ENCODE measurements around the gene TCF12.

The TCF12 gene

GRCh38 chr15:57112178-57112577 lies 193.7 kb downstream of the TCF12 start:
- H3K4me3 ChIP-seq (ENCODE audit: low read depth, low read length): no peak overlapping the region
- H3K4me1 ChIP-seq (ENCODE audit: control insufficient read depth, insufficient read depth, low read length): peaks cover 5% of the 10 kb centered on the region
- H3K9ac ChIP-seq (ENCODE audit: low read depth, low read length): no peak overlapping the region
- H3K9me3 ChIP-seq (ENCODE audit: control insufficient read depth, insufficient read depth, low read length): no peaks in the 10 kb centered on the region
- no peaks in the 10 kb centered on the region for H3K36me3 ChIP-seq (ENCODE audit: control insufficient read depth, insufficient read depth, low read length)
- H3K27me3 ChIP-seq (ENCODE audit: control insufficient read depth, insufficient read depth, low read length): no peaks in the 10 kb centered on the region

- Histone ChIP-seq H3K27me3 (ENCODE audit: control insufficient read depth, insufficient read depth, low read length) (no peaks in the 10 kb centered on the region), H3K36me3 (ENCODE audit: control insufficient read depth, insufficient read depth, low read length) (no peaks in the 10 kb centered on the region), H3K9ac (ENCODE audit: low read depth, low read length) (no peak overlapping the region)
Observed at GRCh38 chr15:57114070-57114469, 195.6 kb downstream of the TCF12 start.

GRCh38 chr15:57118013-57118799 lies 199.8 kb downstream of the TCF12 start:
- H3K27me3 ChIP-seq (ENCODE audit: control insufficient read depth, insufficient read depth, low read length): no peaks in the 10 kb centered on the region
- H3K9me3 ChIP-seq (ENCODE audit: control insufficient read depth, insufficient read depth, low read length): no peaks in the 10 kb centered on the region
- no peaks in the 10 kb centered on the region for H3K36me3 ChIP-seq (ENCODE audit: control insufficient read depth, insufficient read depth, low read length)
- peaks cover 16% of the 10 kb centered on the region for H3K4me1 ChIP-seq (ENCODE audit: control insufficient read depth, insufficient read depth, low read length)
- no peak overlapping the region for H3K9ac ChIP-seq (ENCODE audit: low read depth, low read length)
- no peak overlapping the region for H3K4me3 ChIP-seq (ENCODE audit: low read depth, low read length)

More at GRCh38 chr15:57114070-57114469, 195.6 kb downstream of the TCF12 start:
- Histone ChIP-seq H3K4me1 (ENCODE audit: control insufficient read depth, insufficient read depth, low read length) (peaks cover 5% of the 10 kb centered on the region), H3K4me3 (ENCODE audit: low read depth, low read length) (no peak overlapping the region), H3K9me3 (ENCODE audit: control insufficient read depth, insufficient read depth, low read length) (no peaks in the 10 kb centered on the region)

- Histone ChIP-seq H3K4me1 (ENCODE audit: control insufficient read depth, insufficient read depth, low read length) (peaks cover 16% of the 10 kb centered on the region), H3K36me3 (ENCODE audit: control insufficient read depth, insufficient read depth, low read length) (no peaks in the 10 kb centered on the region), H3K27me3 (ENCODE audit: control insufficient read depth, insufficient read depth, low read length) (no peaks in the 10 kb centered on the region), H3K9me3 (ENCODE audit: control insufficient read depth, insufficient read depth, low read length) (no peaks in the 10 kb centered on the region), H3K4me3 (ENCODE audit: low read depth, low read length) (no peak overlapping the region), H3K9ac (ENCODE audit: low read depth, low read length) (no peak overlapping the region)
Observed at GRCh38 chr15:57122080-57122840, 203.8 kb downstream of the TCF12 start.

GRCh38 chr15:57124036-57124435 lies 205.6 kb downstream of the TCF12 start:
- H3K4me1 ChIP-seq (ENCODE audit: control insufficient read depth, insufficient read depth, low read length): peaks cover 16% of the 10 kb centered on the region
- H3K36me3 ChIP-seq (ENCODE audit: control insufficient read depth, insufficient read depth, low read length): no peaks in the 10 kb centered on the region
- no peaks in the 10 kb centered on the region for H3K9me3 ChIP-seq (ENCODE audit: control insufficient read depth, insufficient read depth, low read length)
- H3K27me3 ChIP-seq (ENCODE audit: control insufficient read depth, insufficient read depth, low read length): no peaks in the 10 kb centered on the region
- H3K4me3 ChIP-seq (ENCODE audit: low read depth, low read length): no peak overlapping the region
- H3K9ac ChIP-seq (ENCODE audit: low read depth, low read length): no peak overlapping the region

- peaks cover 17% of the 10 kb centered on the region for H3K4me1 ChIP-seq (ENCODE audit: control insufficient read depth, insufficient read depth, low read length)
- H3K4me3 ChIP-seq (ENCODE audit: low read depth, low read length): no peak overlapping the region
- H3K9me3 ChIP-seq (ENCODE audit: control insufficient read depth, insufficient read depth, low read length): no peaks in the 10 kb centered on the region
- no peak overlapping the region for H3K9ac ChIP-seq (ENCODE audit: low read depth, low read length)
- no peaks in the 10 kb centered on the region for H3K27me3 ChIP-seq (ENCODE audit: control insufficient read depth, insufficient read depth, low read length)
- no peaks in the 10 kb centered on the region for H3K36me3 ChIP-seq (ENCODE audit: control insufficient read depth, insufficient read depth, low read length)
Observed at GRCh38 chr15:57129064-57129463, 210.6 kb downstream of the TCF12 start.

- Histone ChIP-seq H3K9ac (ENCODE audit: low read depth, low read length) (no peak overlapping the region), H3K4me1 (ENCODE audit: control insufficient read depth, insufficient read depth, low read length) (peaks cover 28% of the 10 kb centered on the region), H3K36me3 (ENCODE audit: control insufficient read depth, insufficient read depth, low read length) (no peaks in the 10 kb centered on the region), H3K4me3 (ENCODE audit: low read depth, low read length) (no peak overlapping the region), H3K27me3 (ENCODE audit: control insufficient read depth, insufficient read depth, low read length) (no peaks in the 10 kb centered on the region), H3K9me3 (ENCODE audit: control insufficient read depth, insufficient read depth, low read length) (no peaks in the 10 kb centered on the region)
Observed at GRCh38 chr15:57130956-57131355, 212.5 kb downstream of the TCF12 start.

- H3K9ac ChIP-seq (ENCODE audit: low read depth, low read length): no peak overlapping the region
- H3K27me3 ChIP-seq (ENCODE audit: control insufficient read depth, insufficient read depth, low read length): no peaks in the 10 kb centered on the region
- peaks cover 28% of the 10 kb centered on the region for H3K4me1 ChIP-seq (ENCODE audit: control insufficient read depth, insufficient read depth, low read length)
- no peak overlapping the region for H3K4me3 ChIP-seq (ENCODE audit: low read depth, low read length)
- no peaks in the 10 kb centered on the region for H3K9me3 ChIP-seq (ENCODE audit: control insufficient read depth, insufficient read depth, low read length)
- no peaks in the 10 kb centered on the region for H3K36me3 ChIP-seq (ENCODE audit: control insufficient read depth, insufficient read depth, low read length)
Observed at GRCh38 chr15:57133127-57133968, 214.9 kb downstream of the TCF12 start.

GRCh38 chr15:57134071-57134605 lies 215.7 kb downstream of the TCF12 start:
- Histone ChIP-seq H3K9me3 (ENCODE audit: control insufficient read depth, insufficient read depth, low read length) (no peaks in the 10 kb centered on the region), H3K9ac (ENCODE audit: low read depth, low read length) (no peak overlapping the region), H3K4me3 (ENCODE audit: low read depth, low read length) (no peak overlapping the region), H3K4me1 (ENCODE audit: control insufficient read depth, insufficient read depth, low read length) (peaks cover 28% of the 10 kb centered on the region), H3K36me3 (ENCODE audit: control insufficient read depth, insufficient read depth, low read length) (no peaks in the 10 kb centered on the region), H3K27me3 (ENCODE audit: control insufficient read depth, insufficient read depth, low read length) (no peaks in the 10 kb centered on the region)

GRCh38 chr15:57134851-57135250 lies 216.4 kb downstream of the TCF12 start:
- H3K4me1 ChIP-seq (ENCODE audit: control insufficient read depth, insufficient read depth, low read length): peaks cover 28% of the 10 kb centered on the region
- no peak overlapping the region for H3K9ac ChIP-seq (ENCODE audit: low read depth, low read length)

GRCh38 chr15:57135800-57136199 lies 217.4 kb downstream of the TCF12 start:
- H3K36me3 ChIP-seq (ENCODE audit: control insufficient read depth, insufficient read depth, low read length): no peaks in the 10 kb centered on the region
- no peaks in the 10 kb centered on the region for H3K9me3 ChIP-seq (ENCODE audit: control insufficient read depth, insufficient read depth, low read length)
- peaks cover 23% of the 10 kb centered on the region for H3K4me1 ChIP-seq (ENCODE audit: control insufficient read depth, insufficient read depth, low read length)
- no peaks in the 10 kb centered on the region for H3K27me3 ChIP-seq (ENCODE audit: control insufficient read depth, insufficient read depth, low read length)
- H3K4me3 ChIP-seq (ENCODE audit: low read depth, low read length): no peak overlapping the region
- no peak overlapping the region for H3K9ac ChIP-seq (ENCODE audit: low read depth, low read length)

More at GRCh38 chr15:57134851-57135250, 216.4 kb downstream of the TCF12 start:
- Histone ChIP-seq H3K4me3 (ENCODE audit: low read depth, low read length) (no peak overlapping the region), H3K36me3 (ENCODE audit: control insufficient read depth, insufficient read depth, low read length) (no peaks in the 10 kb centered on the region), H3K27me3 (ENCODE audit: control insufficient read depth, insufficient read depth, low read length) (no peaks in the 10 kb centered on the region), H3K9me3 (ENCODE audit: control insufficient read depth, insufficient read depth, low read length) (no peaks in the 10 kb centered on the region)
